GM03348 (cell line): ENCODE data around the gene MINDY2.
A peak's percentile ranks its signal among the peaks of the same experiment; 100 is the strongest.
"Not testable (repeated sequence)": the region's sequence is repeated elsewhere in the genome, so short reads cannot be mapped to it uniquely, and the experiment has no call there.

ENCODE experiments used
- DNase-seq: peaks from one replicate; pipeline ENCODE4 v3.0.0; 2012; ENCODE audit warnings: low spot score

MINDY2 gene

DNA sequence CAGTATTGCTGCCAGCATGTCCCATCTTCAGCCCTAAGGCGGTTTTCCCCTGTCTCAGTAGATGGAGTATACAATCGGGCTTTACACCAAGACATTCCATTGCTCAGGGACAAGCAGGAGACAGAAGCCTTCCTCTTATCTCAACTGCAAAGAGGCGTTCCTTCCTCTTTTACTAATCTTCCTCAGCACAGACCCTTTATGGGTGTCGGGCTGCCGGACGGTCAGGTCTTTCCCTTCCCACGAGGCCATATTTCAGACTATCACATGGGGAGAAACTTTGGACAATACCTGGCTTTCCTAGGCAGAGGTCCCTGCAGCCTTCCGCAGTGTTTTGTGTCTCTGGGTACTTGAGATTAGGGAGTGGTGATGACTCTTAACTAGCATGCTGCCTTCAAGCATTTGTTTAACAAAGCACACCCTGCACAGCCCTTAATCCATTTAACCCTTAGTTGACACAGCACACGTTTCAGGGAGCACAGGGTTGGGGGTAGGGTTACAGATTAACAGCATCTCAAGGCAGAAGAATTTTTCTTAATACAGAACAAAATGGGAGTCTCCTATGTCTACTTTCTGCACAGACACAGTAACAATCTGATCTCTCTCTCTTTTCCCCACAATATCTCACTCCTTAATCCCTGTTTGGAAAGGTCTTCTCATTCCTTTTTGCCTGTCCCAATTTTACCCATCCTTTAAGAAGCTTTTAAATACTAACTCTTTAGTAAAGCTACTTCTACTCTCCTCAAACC, 62.8 kb downstream of the MINDY2 start:
- not testable (repeated sequence) for DNase-seq

DNA sequence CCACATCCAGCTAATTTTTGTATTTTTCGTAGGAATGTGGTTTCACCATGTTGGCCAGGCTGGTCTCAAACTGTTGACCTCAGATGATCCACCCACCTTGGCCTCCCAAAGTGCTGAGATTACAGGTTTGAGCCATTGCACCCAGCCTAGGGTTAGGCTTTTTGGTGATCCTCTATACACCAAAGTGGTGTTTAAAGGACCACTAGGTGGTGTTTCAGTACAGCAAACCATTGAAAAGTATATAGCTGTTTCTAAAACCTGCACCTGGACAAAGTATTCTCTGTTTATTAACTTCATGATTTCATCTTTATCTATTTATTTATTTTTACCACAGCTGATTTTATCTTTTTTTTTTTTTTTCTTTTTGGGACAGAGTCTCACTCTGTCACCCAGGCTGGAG, 68.4 kb downstream of the MINDY2 start:
- peak; percentile 16 for DNase-seq

DNA sequence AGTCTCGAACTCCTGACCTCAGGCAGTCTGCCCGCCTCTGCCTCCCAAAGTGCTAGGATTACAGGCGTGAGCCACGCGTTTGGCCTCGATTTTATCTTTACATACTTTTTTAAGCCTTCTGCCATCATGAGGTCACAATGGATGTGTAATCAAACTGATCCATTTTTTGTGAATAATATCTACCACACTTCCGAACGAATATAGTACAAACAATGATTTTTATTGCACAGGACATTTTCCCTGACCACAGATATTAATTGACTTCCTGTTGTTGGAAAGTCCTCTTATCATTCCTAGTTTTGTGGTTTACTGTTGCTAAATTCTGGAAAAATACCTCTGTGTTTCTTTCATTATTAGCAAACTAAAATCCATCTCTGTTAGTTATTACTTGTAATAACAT, 68.9 kb downstream of the MINDY2 start:
- DNase-seq = peak; percentile 21

DNA sequence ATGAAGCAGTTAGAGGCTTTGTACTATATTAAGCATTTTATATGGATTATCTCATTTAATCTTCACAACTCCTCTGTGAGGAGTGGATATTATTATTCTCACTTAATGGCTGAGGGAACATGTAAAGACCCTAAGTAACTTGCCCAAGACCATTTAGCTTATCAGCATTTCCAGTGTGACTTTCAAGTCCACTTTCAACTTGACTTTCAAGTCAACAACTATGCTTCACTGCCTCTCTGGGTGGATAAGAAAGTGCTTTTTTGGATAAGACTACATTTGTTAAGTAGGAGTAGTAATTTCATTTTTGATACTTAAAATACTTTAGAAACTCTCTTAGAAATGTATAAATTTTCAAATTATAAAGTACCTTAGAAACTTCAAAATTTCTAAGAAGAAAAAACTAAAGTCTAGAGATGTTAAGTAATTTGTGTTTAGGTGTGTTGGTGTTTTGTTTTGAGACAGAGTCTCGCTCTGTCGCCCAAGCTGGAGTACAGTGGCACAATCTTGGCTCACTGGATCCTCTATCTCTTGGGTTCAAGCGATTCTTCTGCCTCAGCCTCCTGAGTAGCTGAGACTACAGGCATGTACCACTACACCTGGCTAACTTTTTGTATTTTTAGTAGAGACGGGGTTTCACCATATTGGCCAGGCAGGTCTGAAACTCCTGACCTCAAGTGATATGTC, 71.8 kb downstream of the MINDY2 start:
- no peak for DNase-seq

DNA sequence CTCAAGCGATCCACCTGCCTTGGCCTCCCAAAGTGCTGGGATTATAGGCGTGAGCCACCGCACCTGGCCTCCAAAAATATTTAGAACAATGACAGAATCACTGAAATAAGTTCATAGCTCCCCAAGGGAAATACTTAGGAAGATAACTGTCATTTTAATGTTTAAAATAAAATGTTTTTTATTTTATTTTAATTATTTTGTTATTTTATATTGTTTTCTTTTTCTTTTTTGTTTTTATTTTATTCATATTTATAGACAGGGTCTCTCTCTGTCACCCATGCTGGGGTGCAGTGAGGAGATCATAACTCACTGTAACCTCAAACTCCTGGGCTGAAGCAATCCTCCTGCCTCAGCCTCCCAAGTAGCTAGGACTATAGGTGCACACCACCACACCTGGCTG, 80.1 kb downstream of the MINDY2 start:
- not testable (repeated sequence) for DNase-seq

DNA sequence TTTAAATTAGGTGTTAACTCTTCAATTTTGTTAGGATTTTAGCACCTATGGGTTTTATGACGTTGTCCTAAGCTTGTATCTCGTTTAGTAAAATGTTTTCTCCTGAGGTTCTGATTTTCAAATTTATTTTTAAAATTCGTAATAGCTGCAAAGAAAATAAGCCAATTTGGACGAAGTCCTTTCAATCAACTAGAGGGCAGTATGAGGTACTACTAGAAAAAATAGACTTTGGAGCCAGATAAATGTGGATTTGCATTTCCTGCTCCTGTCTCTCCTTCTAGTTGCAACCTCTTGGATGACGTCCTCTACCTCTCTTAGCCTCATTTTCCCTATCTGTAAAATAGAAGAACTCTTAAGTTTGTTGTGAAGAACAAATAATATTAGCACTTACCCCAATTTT, 81.2 kb downstream of the MINDY2 start:
- no peak for DNase-seq

DNA sequence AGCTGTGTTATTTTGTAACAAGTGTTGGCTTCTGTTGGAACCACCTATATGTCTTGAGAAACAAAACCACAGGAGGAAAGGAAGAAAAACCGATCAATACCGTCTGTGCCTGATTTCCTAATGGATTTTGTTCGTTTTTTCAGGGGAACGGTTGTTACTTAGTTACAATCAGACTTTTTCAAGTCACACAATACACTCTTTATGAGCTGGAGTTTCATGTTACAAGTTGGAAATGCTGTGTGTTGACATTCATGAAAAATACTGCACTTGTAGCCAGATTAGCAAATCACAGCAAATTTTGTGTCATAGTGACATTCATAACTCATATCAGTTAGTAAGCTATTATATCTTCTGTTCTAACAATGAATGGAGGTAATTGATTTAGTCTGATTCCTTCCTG, 83.5 kb downstream of the MINDY2 start:
- no peak for DNase-seq

DNA sequence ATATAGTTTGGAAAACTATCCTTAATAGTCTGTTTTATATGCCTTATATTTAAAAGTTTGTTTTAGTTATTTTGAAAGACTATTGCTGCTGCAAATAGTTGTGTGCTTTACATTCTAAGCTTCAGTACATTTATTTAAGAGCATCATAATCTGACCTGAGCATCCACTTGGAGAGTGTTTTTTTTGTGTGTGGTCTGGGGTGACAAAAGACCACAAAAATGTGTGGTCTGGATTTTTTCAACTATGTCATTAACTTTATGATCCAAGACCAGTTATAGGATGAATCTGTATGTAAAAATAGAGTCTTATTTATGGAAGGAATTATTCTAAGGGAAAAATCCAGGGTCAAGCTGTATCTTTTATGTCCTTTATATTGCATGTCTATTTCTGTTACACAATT, 85.0 kb downstream of the MINDY2 start:
- no peak for DNase-seq

DNA sequence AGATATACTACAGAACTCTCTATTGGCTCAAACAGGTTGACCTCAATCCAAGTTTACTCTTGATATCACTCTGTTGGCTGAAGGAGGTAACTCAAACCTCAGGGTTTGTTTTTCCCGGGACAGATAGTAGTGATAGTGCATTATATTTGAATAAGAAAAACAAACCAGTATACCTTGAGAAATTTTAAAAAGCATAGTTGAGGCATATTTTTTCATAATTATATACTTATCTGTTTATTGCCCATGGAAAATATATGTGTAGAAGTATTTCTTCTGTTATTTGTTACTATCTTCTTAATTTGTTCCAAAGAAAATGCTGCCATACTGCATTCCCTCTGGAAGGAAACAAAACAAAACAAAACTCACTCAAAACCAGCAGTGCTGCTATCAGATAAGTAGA, 85.5 kb downstream of the MINDY2 start:
- DNase-seq = not testable (repeated sequence)

DNA sequence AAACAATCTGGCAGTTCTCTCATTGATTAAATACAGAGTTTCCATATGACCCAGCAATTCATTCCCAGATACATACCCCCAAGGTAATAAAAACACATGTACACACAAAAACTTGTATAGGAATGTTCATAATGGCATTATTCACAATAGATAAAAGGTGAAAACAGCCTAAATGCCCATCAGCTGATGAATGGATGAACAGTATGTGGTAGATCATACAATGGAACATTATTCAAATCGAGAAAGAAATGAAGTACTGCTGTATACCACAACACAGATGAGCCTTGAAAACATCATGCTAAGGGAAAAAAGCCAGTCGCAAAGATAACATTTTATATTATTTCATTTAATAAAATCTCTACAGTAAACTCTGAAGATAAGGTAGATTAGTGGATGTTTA, 91.2 kb downstream of the MINDY2 start:
- DNase-seq = no peak

DNA sequence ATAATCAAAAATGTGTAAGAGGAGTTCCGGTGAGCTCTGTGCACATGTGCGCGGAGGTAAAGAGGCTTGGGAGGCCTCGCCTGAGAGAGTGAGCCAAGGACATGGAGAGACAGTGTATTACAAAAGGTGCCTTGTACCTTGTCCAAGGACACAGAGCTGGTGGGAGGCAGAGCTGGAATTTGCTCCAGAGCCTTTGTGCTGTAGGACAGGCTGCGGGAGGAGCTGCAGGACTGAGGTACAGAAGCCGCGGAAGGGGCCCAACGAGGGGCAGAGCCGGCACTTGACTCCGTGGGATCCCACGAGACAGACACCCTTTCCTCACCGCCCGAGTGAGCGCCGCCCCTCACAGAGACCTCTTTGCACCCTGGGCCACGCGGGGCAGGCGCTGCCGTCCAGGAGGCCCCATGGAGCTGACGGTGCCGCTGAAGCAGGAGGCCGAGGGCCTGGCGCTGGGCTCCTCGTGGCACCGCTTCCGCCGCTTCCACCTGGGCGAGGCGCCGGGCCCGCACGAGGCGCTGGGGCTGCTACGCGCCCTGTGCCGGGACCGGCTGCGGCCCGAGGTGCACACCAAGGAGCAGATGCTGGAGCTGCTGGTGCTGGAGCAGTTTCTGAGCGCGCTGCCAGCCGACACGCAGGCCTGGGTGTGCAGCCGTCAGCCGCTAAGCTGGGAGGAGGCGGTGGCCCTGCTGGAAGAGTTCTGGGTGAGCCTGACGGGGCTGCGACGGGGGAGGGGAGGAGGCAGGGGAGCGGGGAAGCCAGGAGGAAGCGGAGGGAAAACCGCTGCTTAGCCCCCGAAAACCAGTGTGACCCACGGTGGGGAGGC, 93.7 kb downstream of the MINDY2 start:
- DNase-seq = peak; percentile 46

DNA sequence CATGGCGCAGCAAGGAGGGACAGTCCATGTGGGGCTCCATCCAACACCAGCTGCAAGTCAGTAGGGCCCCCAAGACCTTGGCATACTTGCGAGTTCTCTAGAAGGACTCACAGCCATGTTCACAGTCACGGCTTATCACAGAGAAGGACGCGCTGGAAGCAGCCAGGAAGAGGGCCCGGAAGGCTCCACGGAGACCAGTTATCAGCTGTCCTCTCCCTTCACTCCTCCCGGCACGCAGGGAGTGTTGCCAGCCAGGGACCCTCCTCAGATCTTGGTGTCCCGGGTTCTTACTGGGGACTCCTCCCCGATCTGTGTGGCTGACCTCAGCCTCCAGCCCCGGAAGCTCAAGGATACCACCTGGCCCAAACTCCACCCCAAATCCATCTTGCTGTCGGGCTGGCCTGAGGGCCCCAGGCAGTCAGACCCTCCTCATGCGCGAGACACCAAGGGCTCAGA, 94.4 kb downstream of the MINDY2 start:
- peak; percentile 16 for DNase-seq

DNA sequence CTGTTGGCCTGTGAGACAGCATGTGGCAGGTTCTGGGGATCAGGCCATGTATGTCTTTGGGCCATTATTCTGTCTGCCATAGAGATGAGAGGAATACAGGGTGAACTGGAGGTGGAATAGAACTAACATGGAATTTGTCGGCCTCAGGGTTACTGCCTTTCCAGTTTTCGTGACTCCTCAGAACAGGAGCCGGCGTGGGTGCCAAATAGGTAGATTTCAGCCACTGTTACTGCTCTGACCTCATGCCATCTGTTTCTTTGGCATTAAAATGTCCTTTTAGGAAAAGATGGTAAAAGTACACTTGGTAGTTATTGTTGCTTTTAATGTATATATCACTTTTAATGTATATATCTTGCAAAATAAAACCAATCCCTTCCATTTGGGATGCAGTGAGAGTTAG, 96.8 kb downstream of the MINDY2 start:
- no peak for DNase-seq

DNA sequence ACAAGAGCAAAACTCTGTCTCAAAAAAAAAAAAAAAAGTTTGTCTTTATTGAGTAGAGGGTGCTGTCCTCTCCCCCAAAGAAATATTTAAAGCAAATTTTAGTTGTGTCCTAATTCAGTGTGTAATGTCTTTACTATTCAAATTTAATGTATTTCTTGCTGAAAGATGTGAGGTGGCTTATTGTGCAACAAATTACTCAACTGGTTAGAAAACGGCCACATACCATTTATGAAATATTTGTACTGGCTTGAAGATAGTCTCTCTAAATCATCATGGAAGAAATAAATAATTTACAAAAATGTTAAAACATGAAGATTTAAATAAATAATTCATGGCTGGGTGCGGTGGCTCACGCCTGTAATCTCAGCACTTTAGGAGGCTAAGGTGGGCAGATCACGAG, 99.3 kb downstream of the MINDY2 start:
- DNase-seq = peak; percentile 29

DNA sequence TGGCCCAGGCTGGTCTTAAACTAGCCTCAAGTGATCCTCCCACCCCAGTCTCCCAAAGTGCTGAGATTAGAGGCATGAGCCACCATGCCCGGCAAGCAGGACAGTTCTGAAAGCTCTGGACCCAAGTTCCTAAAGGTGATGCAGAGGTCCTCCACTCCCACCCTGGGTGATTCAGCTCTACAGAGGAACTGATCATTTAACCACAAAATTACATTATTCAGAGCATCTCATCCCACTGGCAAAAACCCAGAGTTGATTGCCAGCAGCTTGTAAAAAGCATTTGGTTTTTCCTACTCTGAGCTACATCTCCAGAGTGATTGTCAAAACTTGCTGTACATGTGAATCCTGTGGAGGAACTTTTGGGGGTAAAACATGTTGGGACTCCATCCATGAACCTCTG, 102.2 kb downstream of the MINDY2 start:
- peak; percentile 79 for DNase-seq

DNA sequence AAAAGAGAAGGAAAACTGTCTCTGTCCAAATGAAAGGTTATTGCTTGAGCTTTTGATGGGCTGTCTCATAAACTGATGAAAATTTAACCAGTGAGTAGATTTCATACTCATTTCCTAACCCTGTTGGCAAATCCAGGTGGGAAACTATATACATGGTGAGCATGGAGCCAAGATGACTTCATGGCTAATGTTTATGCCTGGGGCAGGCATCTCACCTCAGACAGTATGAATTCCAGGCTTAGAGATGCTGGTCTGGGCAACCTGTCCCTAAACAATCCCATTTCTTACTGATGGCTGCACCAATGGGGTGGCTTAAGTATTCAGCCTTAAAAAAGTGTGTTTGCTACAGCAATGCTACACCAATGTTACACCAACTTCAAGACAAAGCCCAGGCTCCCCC, 104.2 kb downstream of the MINDY2 start:
- DNase-seq = no peak

DNA sequence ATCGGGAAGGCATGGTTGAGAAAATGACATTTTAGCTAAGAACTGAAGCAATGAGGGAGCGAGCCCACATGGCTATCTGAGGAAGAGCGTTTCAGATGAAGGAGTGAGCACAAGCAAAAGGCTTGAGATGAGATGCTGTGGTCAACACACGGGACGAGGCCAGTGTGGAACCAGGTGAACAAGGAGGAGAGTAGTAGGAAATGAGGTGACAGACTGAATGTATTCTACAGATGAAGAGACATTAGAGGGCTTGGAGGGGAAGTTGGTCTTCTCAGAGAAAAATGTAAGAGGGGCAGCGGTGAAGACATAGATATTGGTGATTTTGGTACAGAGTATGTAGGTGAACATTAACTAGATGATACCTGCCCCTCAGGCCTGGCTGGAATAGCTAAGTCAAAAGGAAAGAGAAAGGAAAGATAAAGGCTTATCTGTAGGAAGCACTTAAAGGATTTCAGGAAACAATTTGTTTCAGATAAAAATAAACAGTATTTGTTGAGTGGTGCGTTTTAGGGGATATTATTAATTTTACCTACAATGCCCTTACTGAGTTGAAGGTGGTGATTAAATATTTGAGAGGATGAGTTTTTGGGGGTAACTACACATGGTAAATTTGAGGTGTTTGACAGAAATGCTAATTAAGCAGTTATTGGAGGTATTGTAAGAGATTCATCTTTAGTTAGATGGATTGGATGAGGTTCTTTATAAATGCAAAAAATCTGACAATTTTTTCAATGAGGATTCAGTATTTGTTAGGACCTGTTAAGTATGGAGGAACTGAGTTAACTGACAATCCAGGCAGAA, 105.4 kb downstream of the MINDY2 start:
- no peak for DNase-seq

DNA sequence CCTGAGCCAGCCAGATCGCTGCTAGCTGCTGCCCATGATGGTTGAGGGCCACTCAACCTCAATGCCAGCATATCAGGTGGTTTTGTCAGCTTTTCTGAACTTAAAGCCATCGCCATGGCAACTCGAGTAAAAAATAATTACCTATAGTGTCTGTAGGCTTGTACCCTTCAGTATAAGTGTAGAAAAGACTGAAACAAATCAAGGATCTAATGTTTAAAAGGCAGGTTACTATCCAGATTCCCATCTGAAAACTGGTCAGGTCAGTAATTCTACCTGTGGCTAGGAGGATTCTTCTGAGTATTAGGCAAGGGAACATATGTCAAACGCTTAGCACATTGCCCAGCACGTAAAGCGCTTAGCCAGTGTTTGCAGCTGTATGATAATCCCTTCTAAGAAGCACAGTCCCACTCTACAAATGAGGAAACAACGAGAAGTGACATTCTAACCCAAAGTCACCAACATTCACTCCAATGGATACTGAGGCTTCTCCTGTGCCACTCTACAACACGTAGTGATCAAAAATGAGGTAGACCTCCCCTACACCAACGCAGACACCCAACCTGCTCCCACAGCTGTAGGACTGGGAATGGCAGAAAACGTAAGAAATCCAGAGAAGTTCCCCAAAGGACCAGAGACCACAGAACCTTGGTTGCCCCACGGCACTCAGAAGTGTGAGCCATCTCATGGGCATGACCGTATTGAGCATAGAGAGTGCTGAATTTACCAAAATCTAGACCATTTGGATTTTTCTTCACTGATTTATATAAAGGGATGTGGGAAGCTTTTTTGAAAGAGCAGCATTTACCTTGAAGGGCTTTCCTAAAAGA, 107.1 kb downstream of the MINDY2 start:
- DNase-seq = no peak

DNA sequence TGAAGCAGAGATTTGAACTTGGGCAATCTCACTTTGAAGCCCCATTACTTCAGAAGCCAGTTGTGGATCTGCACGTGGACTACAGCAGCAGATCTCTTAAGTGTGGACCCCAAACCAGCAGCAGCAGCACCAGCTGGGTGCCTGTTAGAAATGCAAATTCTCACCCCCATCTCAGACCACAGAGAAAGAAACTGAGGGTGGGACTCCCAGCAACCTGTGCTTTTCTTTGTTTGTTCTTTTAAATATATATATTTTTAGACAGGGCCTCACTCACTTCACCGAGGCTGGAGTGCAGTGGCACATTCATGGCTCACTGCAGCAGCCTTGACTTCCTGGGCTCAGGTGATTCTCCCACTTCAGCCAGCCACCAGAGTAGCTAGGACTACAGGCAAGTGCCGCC, 109.2 kb downstream of the MINDY2 start:
- DNase-seq = no peak

DNA sequence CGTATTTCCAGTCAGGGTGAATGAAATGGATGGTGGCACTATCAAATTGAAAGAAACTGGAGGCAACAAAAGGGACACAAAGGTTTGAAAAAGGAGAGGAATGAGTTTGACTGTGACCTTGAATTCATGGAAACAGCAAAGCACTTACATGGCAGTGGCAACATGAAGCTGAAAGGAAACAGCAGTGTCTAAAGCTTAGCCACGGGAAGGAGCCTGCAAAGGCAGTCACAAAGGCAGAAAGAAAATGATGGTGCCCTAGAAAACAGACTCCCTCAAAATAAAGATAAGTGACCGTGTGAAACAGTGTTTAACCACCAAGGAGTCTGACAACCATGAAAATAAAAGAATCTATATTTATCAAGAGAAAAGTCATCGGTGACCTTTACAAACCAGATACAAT, 111.1 kb downstream of the MINDY2 start:
- no peak for DNase-seq

DNA sequence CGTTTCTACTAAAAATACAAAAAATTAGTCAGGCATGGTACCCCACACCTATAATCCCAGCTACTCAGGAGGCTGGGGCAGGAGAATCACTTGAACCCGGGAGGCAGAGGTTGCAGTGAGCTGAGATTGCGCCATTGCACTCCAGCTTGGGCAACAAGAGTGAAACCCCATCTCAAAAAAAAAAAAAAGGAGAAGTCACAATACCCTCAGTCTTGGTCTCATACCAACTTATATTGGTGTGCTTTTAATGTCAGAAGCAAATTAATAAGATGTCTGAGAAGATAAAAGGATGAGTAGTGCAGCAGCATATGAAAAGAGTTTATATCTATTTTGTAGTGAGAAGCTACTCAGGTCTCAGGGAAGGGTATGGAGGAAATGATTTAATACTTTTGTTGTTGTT, 112.8 kb downstream of the MINDY2 start:
- DNase-seq = not testable (repeated sequence)
